ACC112 (cell line): Measurements from ENCODE around the gene FBXO45.
"Not testable (repeated sequence)": the region's sequence is repeated elsewhere in the genome, so short reads cannot be mapped to it uniquely, and the experiment has no call there.

Experiments
- H2AFZ ChIP-seq: fragments of 200-600 bp; sonication (generic); one replicate; pipeline ENCODE4 v1.6.0; 2017; ENCODE audit warnings: antibody characterized with exemption, low read length; ENCODE audit not compliant: unreplicated experiment
- H3K27ac ChIP-seq: fragments of 200-600 bp; sonication (generic); 2 replicates; pipeline ENCODE4 v1.5.1; 2014; ENCODE audit warnings: low read depth, mild to moderate bottlenecking, antibody characterized with exemption, low read length, moderate library complexity
- H3K27me3 ChIP-seq: fragments of 200-600 bp; sonication (generic); 2 replicates; pipeline ENCODE4 v1.6.1; 2014; ENCODE audit warnings: mild to moderate bottlenecking, antibody characterized with exemption, low read length, moderate library complexity, mixed read lengths; ENCODE audit not compliant: insufficient read depth
- H3K36me3 ChIP-seq: fragments of 200-600 bp; sonication (generic); 2 replicates; pipeline ENCODE4 v1.6.1; 2016; ENCODE audit warnings: mild to moderate bottlenecking, antibody characterized with exemption, low read length, moderate library complexity, mixed read lengths; ENCODE audit not compliant: insufficient read depth
- H3K4me1 ChIP-seq: fragments of 200-600 bp; sonication (generic); one replicate; pipeline ENCODE4 v1.6.1; 2016; ENCODE audit warnings: low read length, mixed read lengths; ENCODE audit not compliant: insufficient read depth, unreplicated experiment, control insufficient read depth
- H3K4me3 ChIP-seq: fragments of 200-600 bp; sonication (generic); 2 replicates; pipeline ENCODE4 v1.5.1; 2014; ENCODE audit warnings: mild to moderate bottlenecking, low read depth, low read length
- H3K79me2 ChIP-seq: fragments of 200-600 bp; sonication (generic); one replicate; pipeline ENCODE4 v1.6.0; 2016; ENCODE audit warnings: low read length; ENCODE audit not compliant: control insufficient read depth, unreplicated experiment, insufficient read depth

The FBXO45 gene

GRCh38 chr3:196557236-196557635, 11.2 kb upstream of the FBXO45 start:
- H3K27me3 ChIP-seq: no peaks in the 10 kb centered on the region
- H3K4me1 ChIP-seq: peaks cover 5% of the 10 kb centered on the region
- no peak overlapping the region for H3K4me3 ChIP-seq

DNA sequence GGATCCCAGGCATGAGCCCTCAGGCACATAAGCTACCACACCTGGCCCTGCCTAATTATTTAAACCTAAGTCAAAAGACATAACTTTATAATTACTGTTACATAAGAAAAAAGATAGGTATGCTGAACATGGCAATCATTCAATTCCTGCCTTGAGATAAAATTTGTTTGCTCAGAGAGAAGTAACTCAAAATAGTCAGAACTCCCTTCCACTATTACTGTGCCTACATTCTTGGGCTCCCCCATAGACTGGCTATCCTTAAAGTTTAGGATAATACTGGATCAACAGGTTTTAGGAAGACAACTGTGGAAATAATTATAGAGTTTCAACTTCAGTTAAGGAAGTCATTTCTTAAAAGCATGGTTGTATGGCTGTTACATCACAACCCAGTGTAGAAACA, 10.0 kb upstream of the FBXO45 start:
- peaks cover 5% of the 10 kb centered on the region; the same call in 1 of the 2 replicates for H3K36me3 ChIP-seq
- no peak overlapping the region for H2AFZ ChIP-seq
- peaks cover 16% of the 10 kb centered on the region for H3K79me2 ChIP-seq
- no peaks in the 10 kb centered on the region for H3K27me3 ChIP-seq
- peaks cover 8% of the 10 kb centered on the region for H3K4me1 ChIP-seq
- H3K4me3 ChIP-seq: no peak overlapping the region
- no peak overlapping the region for H3K27ac ChIP-seq

More at GRCh38 chr3:196557236-196557635, 11.2 kb upstream of the FBXO45 start:
- no peak overlapping the region for H3K27ac ChIP-seq
- H2AFZ ChIP-seq: no peak overlapping the region
- H3K36me3 ChIP-seq: peaks cover 5% of the 10 kb centered on the region; the same call in 1 of the 2 replicates
- peaks cover 10% of the 10 kb centered on the region for H3K79me2 ChIP-seq

DNA sequence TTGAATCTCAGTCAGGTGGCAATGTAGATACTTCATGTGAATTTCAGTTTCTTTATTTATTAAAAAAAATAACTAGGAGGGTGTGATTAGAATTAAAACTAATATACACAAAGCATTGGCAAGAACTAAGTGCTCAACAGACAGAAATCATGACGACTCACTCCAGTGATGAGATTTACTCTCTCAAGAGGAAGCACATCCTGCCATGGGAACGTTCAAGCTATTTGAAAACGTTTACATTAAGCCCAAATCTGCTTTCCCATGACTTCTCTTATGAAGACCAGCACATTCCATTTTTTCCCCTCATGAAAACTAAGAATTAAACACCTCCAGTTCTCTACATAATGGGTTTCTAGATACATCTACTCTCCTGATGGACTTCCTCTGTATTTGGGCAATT, 8.6 kb upstream of the FBXO45 start:
- peaks cover 15% of the 10 kb centered on the region for H3K4me1 ChIP-seq
- H3K27me3 ChIP-seq: no peaks in the 10 kb centered on the region
- H3K27ac ChIP-seq: no peak overlapping the region
- no peak overlapping the region for H3K4me3 ChIP-seq
- no peak overlapping the region for H2AFZ ChIP-seq
- H3K36me3 ChIP-seq: peaks cover 5% of the 10 kb centered on the region; the same call in 1 of the 2 replicates
- peaks cover 18% of the 10 kb centered on the region for H3K79me2 ChIP-seq

DNA sequence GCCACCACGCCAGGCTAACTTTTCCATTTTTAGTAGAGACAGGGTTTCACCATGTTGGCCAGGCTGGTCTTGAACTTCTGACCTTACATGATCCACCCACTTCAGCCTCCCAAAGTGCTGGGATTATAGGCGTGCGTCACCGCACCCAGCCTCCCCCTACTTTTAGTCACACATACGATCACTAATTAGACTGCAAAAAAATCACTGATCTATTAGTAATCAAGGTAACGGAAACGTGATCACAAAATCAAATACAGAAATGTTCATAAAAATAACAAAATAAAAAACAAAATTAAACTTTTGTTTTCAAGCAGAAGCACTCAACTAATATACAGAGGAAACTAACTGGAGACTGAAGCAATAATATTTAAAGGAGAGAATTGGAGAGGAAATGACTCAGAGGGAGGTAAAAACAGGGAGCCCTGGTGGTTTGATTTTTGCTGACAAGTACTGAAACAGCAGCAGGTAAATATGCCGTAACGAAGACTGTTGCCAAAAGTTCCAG, 4.7 kb upstream of the FBXO45 start:
- no peaks in the 10 kb centered on the region for H3K27me3 ChIP-seq
- no peak overlapping the region for H2AFZ ChIP-seq
- no peak overlapping the region for H3K4me3 ChIP-seq
- H3K4me1 ChIP-seq: peaks cover 17% of the 10 kb centered on the region
- peaks cover 35% of the 10 kb centered on the region for H3K79me2 ChIP-seq
- no peak overlapping the region for H3K27ac ChIP-seq
- peaks cover 5% of the 10 kb centered on the region; the same call in 1 of the 2 replicates for H3K36me3 ChIP-seq

GRCh38 chr3:196569003-196569516, 600 bp downstream of the FBXO45 start:
- H2AFZ ChIP-seq: peak overlapping the region; percentile 73

GRCh38 chr3:196570332-196570731, 1.9 kb downstream of the FBXO45 start:
- peaks cover 63% of the 10 kb centered on the region for H3K79me2 ChIP-seq
- H3K4me3 ChIP-seq: peak overlapping the region; percentile 89
- peaks cover 13% of the 10 kb centered on the region for H3K4me1 ChIP-seq
- H2AFZ ChIP-seq, H3K36me3 ChIP-seq, H3K27ac ChIP-seq, H3K27me3 ChIP-seq: not testable (repeated sequence)

More at GRCh38 chr3:196569003-196569516, 600 bp downstream of the FBXO45 start:
- peaks cover 17% of the 10 kb centered on the region for H3K4me1 ChIP-seq
- peak overlapping the region; percentile 89 for H3K4me3 ChIP-seq
- H3K79me2 ChIP-seq: peaks cover 53% of the 10 kb centered on the region
- no peak overlapping the region for H3K27ac ChIP-seq
- no peaks in the 10 kb centered on the region for H3K27me3 ChIP-seq
- no peaks in the 10 kb centered on the region for H3K36me3 ChIP-seq

- H3K4me3 ChIP-seq: no peak overlapping the region
- H3K27ac ChIP-seq: no peak overlapping the region
- H3K79me2 ChIP-seq: peaks cover 66% of the 10 kb centered on the region
- peaks cover 9% of the 10 kb centered on the region for H3K4me1 ChIP-seq
- H3K27me3 ChIP-seq: no peaks in the 10 kb centered on the region
- no peak overlapping the region for H2AFZ ChIP-seq
- H3K36me3 ChIP-seq: no peaks in the 10 kb centered on the region
Measured at GRCh38 chr3:196572389-196572788, 3.9 kb downstream of the FBXO45 start.

GRCh38 chr3:196585044-196585757, 16.7 kb downstream of the FBXO45 start:
- Histone ChIP-seq H3K4me3 (no peak overlapping the region), H3K79me2 (no peaks in the 10 kb centered on the region), H3K36me3 (peaks cover 11% of the 10 kb centered on the region; the same call in 1 of the 2 replicates), H3K27me3 (no peaks in the 10 kb centered on the region), H2AFZ (no peak overlapping the region), H3K4me1 (no peaks in the 10 kb centered on the region), H3K27ac (peak overlapping the region; percentile 17; the same call in 1 of the 2 replicates)

GRCh38 chr3:196590279-196590678, 21.8 kb downstream of the FBXO45 start:
- Histone ChIP-seq H3K36me3 (no peaks in the 10 kb centered on the region), H2AFZ (no peak overlapping the region), H3K4me3 (no peak overlapping the region), H3K4me1 (no peaks in the 10 kb centered on the region), H3K27ac (no peak overlapping the region), H3K27me3 (no peaks in the 10 kb centered on the region), H3K79me2 (no peaks in the 10 kb centered on the region)

DNA sequence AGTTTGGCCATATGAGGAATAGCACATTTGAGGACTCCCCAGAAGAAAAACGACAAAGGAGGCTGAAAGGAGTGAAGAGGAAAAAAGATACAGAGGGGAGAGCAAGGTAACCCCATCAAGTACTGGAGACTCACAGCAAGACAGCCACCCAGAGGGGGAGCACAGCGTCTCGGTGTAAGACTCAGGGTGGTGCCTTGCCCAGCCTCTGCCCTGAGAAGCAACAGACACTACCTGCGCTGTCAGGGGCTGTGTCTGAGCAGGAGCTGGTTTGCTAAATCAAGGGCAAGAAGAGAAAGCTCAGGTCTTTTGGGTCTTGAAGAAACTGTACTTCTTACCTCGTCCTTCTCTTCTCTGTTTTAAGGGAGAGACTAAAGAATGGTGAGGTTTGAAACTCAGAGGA, 27.9 kb downstream of the FBXO45 start:
- Histone ChIP-seq H3K27me3 (0 out of 2 replicates have a peak, but pooled peaks cover 4% of the 10 kb centered on the region), H2AFZ (no peak overlapping the region), H3K36me3 (no peaks in the 10 kb centered on the region), H3K4me3 (no peak overlapping the region), H3K27ac (no peak overlapping the region), H3K79me2 (no peaks in the 10 kb centered on the region), H3K4me1 (no peaks in the 10 kb centered on the region)
